ENCODE results near the gene RNF144A. TPM values are rescaled to one million over a fixed set of nuclear protein-coding genes. Genes with fewer than 3 reads are reported as not detected.

Gene RNF144A
- total and polyA plus RNA-seq, 2 experiments from 2014 or later: 2.8 to 14.7 TPM

DNA sequence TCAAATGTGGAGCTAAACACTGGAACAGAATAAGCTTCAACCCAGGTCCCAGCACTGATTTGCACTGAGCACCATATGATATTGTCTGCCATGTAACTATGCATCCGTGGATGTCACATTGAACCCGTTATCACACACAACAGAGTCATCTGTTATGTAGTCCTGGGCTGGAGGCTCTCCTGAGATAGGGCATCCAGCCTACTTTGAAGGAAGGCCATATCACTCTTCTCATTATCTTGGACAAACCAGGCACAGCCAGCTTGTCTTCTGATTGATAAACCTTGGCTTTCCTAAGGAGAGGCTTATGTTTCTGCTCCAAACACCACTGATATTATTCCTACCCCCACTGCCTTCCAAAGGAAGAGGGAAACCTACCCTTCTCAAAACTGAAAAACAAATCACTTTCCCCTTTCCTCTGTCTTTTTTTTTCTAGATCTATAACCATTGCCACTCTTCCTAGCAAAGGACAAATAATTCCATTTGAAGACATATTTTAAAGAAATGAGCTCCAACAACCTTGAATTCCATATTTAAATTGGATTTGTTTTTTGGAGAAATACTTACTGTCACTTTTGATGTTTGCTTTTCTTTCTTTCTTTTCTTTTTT, 23.2 kb upstream of the RNF144A start:
- Histone ChIP-seq H3F3A (replicated peaks; ENCODE audit: low read depth) (no peaks in the 10 kb centered on the region), H3K4me1 (ENCODE audit: insufficient read depth) (no peaks in the 10 kb centered on the region), H3K79me2 (replicated peaks; ENCODE audit: insufficient read depth) (no peaks in the 10 kb centered on the region), H2AFZ (no peak overlapping the region), H3K4me3 (no peak overlapping the region), H3K27ac (ENCODE audit: low read depth) (no peak overlapping the region), H4K20me1 (replicated peaks; ENCODE audit: insufficient read depth) (no peaks in the 10 kb centered on the region), H3K4me2 (no peak overlapping the region), H3K27me3 (ENCODE audit: insufficient read depth) (no peaks in the 10 kb centered on the region), H3K9me2 (ENCODE audit: insufficient read depth) (no peaks in the 10 kb centered on the region), H3K36me3 (ENCODE audit: insufficient read depth) (no peaks in the 10 kb centered on the region)
- Mint-ChIP-seq H3K27me3 (ENCODE audit: insufficient read depth, low read depth, poor library complexity) (peaks cover 3% of the 10 kb centered on the region), H3K4me3 (no peak overlapping the region), H3K9me3 (no peaks in the 10 kb centered on the region), H3K36me3 (ENCODE audit: low read depth) (no peaks in the 10 kb centered on the region), H3K4me1 (no peaks in the 10 kb centered on the region; the same call in 2 of the 3 replicates), H3K27ac (no peak overlapping the region)
- no peak for DNase-seq (ENCODE audit: low spot score)
- no peak for ATAC-seq
- TF ChIP-seq POLR2AphosphoS5 (IDR thresholded peaks at IDR 0.05; ENCODE audit: low read depth) (no peak), EZH2phosphoT487 (IDR thresholded peaks at IDR 0.05; ENCODE audit: unreplicated experiment) (no peak), CREB1 (CRISPR knock-in tag; IDR thresholded peaks at IDR 0.05; ENCODE audit: low read depth) (no peak), ZNF114 (CRISPR knock-in tag; IDR thresholded peaks at IDR 0.05) (no peak), REST (IDR thresholded peaks at IDR 0.05; ENCODE audit: unreplicated experiment) (no peak), ETS1 (IDR thresholded peaks at IDR 0.05) (no peak), CTCF (conservative IDR thresholded peaks at IDR 0.05; ENCODE audit: low read depth in 2 of 2) (no peak), STAT1 (IDR thresholded peaks at IDR 0.05; ENCODE audit: unreplicated experiment) (no peak)
